ENCODE results near the gene SETX.

The SETX gene

GRCh38 chr9:132214027-132214622, 140.7 kb downstream of the SETX start:
- no peak for DNase-seq (ENCODE audit: insufficient read length, low spot score)
- no peak for TF ChIP-seq SPI1 (IDR thresholded peaks at IDR 0.05; ENCODE audit: low read depth, low read length)
- no peak for TF ChIP-seq TAF1 (IDR thresholded peaks at IDR 0.05; ENCODE audit: low read depth, low read length)
- TF ChIP-seq POLR2A (IDR thresholded peaks at IDR 0.05; ENCODE audit: low read depth, low read length) = no peak
- TF ChIP-seq POLR2AphosphoS5 (IDR thresholded peaks at IDR 0.05; ENCODE audit: low read depth, low read length) = no peak
- no peak for TF ChIP-seq PAX5 (IDR thresholded peaks at IDR 0.05; ENCODE audit: insufficient read depth, low read length, severe bottlenecking)
- TF ChIP-seq POU2F2 (IDR thresholded peaks at IDR 0.05; ENCODE audit: low read depth, low read length) = no peak
- FAIRE-seq = no peak

GRCh38 chr9:132211570-132211969, 143.2 kb downstream of the SETX start:
- no peak for FAIRE-seq
- TF ChIP-seq TAF1 (IDR thresholded peaks at IDR 0.05; ENCODE audit: low read depth, low read length) (no peak), POLR2AphosphoS5 (IDR thresholded peaks at IDR 0.05; ENCODE audit: low read depth, low read length) (no peak), PAX5 (IDR thresholded peaks at IDR 0.05; ENCODE audit: insufficient read depth, low read length, severe bottlenecking) (no peak), POU2F2 (IDR thresholded peaks at IDR 0.05; ENCODE audit: low read depth, low read length) (no peak), POLR2A (IDR thresholded peaks at IDR 0.05; ENCODE audit: low read depth, low read length) (no peak)
- no peak for DNase-seq (ENCODE audit: insufficient read length, low spot score)

All from GM12891 (cell line).